GM10266 (cell line): ENCODE data around the gene GSC2.

Experiments
- DNase-seq: peaks from one replicate; pipeline ENCODE4 v3.0.0; 2012; ENCODE audit errors: extremely low spot score
- CTCF ChIP-seq: IDR thresholded peaks from 2 replicates; pipeline ENCODE4 v1.5.1; 2012; ENCODE audit warnings: mild to moderate bottlenecking, low read depth; ENCODE audit not compliant: control insufficient read depth, insufficient read depth; ENCODE audit errors: missing control alignments

Gene GSC2

GRCh38 chr22:19180740-19181410 is 30.8 kb upstream of the GSC2 start:
- no peak for TF ChIP-seq CTCF
- no peak for DNase-seq

- no peak for TF ChIP-seq CTCF
- no peak for DNase-seq
These were observed 30.1 kb upstream of the GSC2 start for GRCh38 chr22:19180234-19180633.

- DNase-seq: peak; percentile 80
- peak; percentile 80 for TF ChIP-seq CTCF
These were observed 29.5 kb upstream of the GSC2 start for GRCh38 chr22:19179497-19180048.

- peak; percentile 98 for DNase-seq
- TF ChIP-seq CTCF: no peak
These were observed 28.8 kb upstream of the GSC2 start, which contains the start of gene SLC25A1 for GRCh38 chr22:19178657-19179496. Gene SLC25A1 (minus strand): TSS chr22:19178736. CDS start chr22:19178673, 63 bp downstream.

- peak; percentile 4 for TF ChIP-seq CTCF
- DNase-seq: peak; percentile 82
These were observed 28.1 kb upstream of the GSC2 start for GRCh38 chr22:19178065-19178656.

GRCh38 chr22:19177164-19178064 is 27.3 kb upstream of the GSC2 start:
- no peak for TF ChIP-seq CTCF
- no peak for DNase-seq
